K562 (cell line): ENCODE measurements around the gene TRIM38. TPM values are rescaled to one million over a fixed set of nuclear protein-coding genes. Genes with fewer than 3 reads are reported as not detected.
A peak's percentile ranks its signal among the peaks of the same experiment; 100 is the strongest.

Source experiments
- ATAC-seq: fragments of 200-7000 bp; cut with Tn5 transposase; 3 replicates; pipeline ENCODE4 v1.9.1; 2020; ENCODE audit warnings: moderate library complexity
- BruUV-seq: library from RNA; stranded (reverse); fragments of 400-500 nt; replicated peaks from 2 replicates; lab custom pipeline; 2021; lab: Mats Ljungman, UMichigan
- CTCF ChIA-PET: fragments of 300-600 bp; formaldehyde crosslinking; extraction: SDS; loops from one replicate; lab custom pipeline; 2021; ENCODE audit warnings: low intra/inter-chr PET ratio; lab: Yijun Ruan, JAX
- POLR2A ChIA-PET: fragments of 300-600, 350-650 bp; sonication (Branson Sonifier 250); formaldehyde crosslinking; extraction: SDS; loops from one replicate; lab custom pipeline; 2021; ENCODE audit warnings: antibody characterized with exemption, inconsistent platforms; lab: Yijun Ruan, JAX
- DNase-seq, 4 experiments: peaks; one replicate each; pipeline versions ENCODE4 v3.0.0 to v3.0.0-alpha.2; 2011 to 2018; ENCODE audit warnings: low spot score in 3 of 4, mixed read lengths in 3 of 4; ENCODE audit errors: extremely low read depth in 1 of 4
- FAIRE-seq: peaks from 2 replicates; lab custom pipeline; 2011; peaks lifted over from hg19 to GRCh38; lab: Jason Lieb, UNC
- H2AFZ ChIP-seq: 2 replicates; pipeline ENCODE4 v1.6.0; 2011; ENCODE audit warnings: low read depth, low read length, control low read depth, inconsistent platforms
- H3K27ac ChIP-seq: fragments of 200-600 bp; 3 replicates; pipeline ENCODE4 v1.8.0; 2011; ENCODE audit warnings: low read depth, mild to moderate bottlenecking, control low read depth, inconsistent platforms, low read length, moderate library complexity, mixed read lengths; ENCODE audit errors: extremely low read depth
- H3K27me3 ChIP-seq, 2 experiments: fragments of 300-600 bp in 1 of 2; 2 replicates in 1 of 2; 3 replicates in 1 of 2; pipeline versions ENCODE4 v1.6.0 to v1.8.0; 2011; ENCODE audit warnings: inconsistent platforms in 2 of 2, low read length in 2 of 2, mild to moderate bottlenecking in 1 of 2, mixed read lengths in 1 of 2, moderate library complexity in 1 of 2; ENCODE audit not compliant: control insufficient read depth in 2 of 2, insufficient read depth in 2 of 2
- H3K36me3 ChIP-seq: fragments of 300-600 bp; 3 replicates; pipeline ENCODE4 v1.8.0; 2011; ENCODE audit warnings: mild to moderate bottlenecking, low read length, inconsistent platforms; ENCODE audit not compliant: control insufficient read depth, insufficient read depth
- H3K4me1 ChIP-seq, 2 experiments: fragments of 200-600 bp in 1 of 2; replicated peaks in 1 of 2; 2 replicates in 1 of 2; 3 replicates in 1 of 2; pipeline versions ENCODE4 v1.5.1 to v1.8.0; 2011; ENCODE audit warnings: inconsistent platforms in 2 of 2, low read length in 2 of 2, mild to moderate bottlenecking in 1 of 2, mixed read lengths in 1 of 2, moderate library complexity in 1 of 2; ENCODE audit not compliant: control insufficient read depth in 2 of 2, insufficient read depth in 2 of 2
- H3K4me2 ChIP-seq: 2 replicates; pipeline ENCODE4 v1.6.1; 2011; ENCODE audit warnings: low read length, control low read depth, inconsistent platforms, mixed read lengths; ENCODE audit not compliant: insufficient read depth
- H3K4me3 ChIP-seq: fragments of 200-600 bp; sonication (generic), shearing (Covaris generic); 2 replicates; pipeline ENCODE4 v1.5.1; 2016; ENCODE audit warnings: control low read depth, inconsistent platforms
- H3K79me2 ChIP-seq: fragments of 200-600 bp; 3 replicates; pipeline ENCODE4 v1.8.0; 2011; ENCODE audit warnings: low read length, inconsistent platforms; ENCODE audit not compliant: control insufficient read depth, insufficient read depth
- H3K9ac ChIP-seq, 2 experiments: 2 replicates each; pipeline versions ENCODE4 v1.6.0 to v1.6.1; 2011; ENCODE audit warnings: low read depth in 2 of 2, low read length in 2 of 2, control low read depth in 1 of 2, inconsistent platforms in 1 of 2, mild to moderate bottlenecking in 1 of 2, mixed read lengths in 1 of 2; ENCODE audit not compliant: insufficient read depth in 1 of 2
- H3K9me1 ChIP-seq: one replicate; pipeline ENCODE4 v1.6.0; 2011; ENCODE audit warnings: inconsistent platforms, mild to moderate bottlenecking, low read length, moderate library complexity; ENCODE audit not compliant: control insufficient read depth, insufficient read depth
- H3K9me3 ChIP-seq: replicated peaks from 2 replicates; pipeline ENCODE4 v1.5.1; 2011; ENCODE audit warnings: low read depth, low read length, inconsistent platforms; ENCODE audit not compliant: control insufficient read depth, insufficient read depth
- H4K20me1 ChIP-seq: replicated peaks from 2 replicates; pipeline ENCODE4 v1.6.1; 2011; ENCODE audit warnings: low read length, inconsistent platforms, mixed read lengths; ENCODE audit not compliant: control insufficient read depth, insufficient read depth
- CBFB ChIP-seq: sonication (generic); formaldehyde crosslinking; IDR thresholded peaks from 2 replicates; pipeline ENCODE4 v1.4.0; 2020; ENCODE audit warnings: mild to moderate bottlenecking, missing genetic modification reagents
- CBX3 ChIP-seq, 2 experiments: IDR thresholded peaks; 1 replicate in 1 of 2; 2 replicates in 1 of 2; pipeline ENCODE4 v1.6.1; 2012; ENCODE audit warnings: inconsistent platforms in 2 of 2, low read length in 2 of 2, borderline replicate concordance in 1 of 2, control low read depth in 1 of 2
- CHCHD3 ChIP-seq: fragments of 250-450 bp; sonication (Bioruptor Pico); IDR thresholded peaks from 2 replicates; pipeline ENCODE4 v2.1.2; 2022; ENCODE audit warnings: mild to moderate bottlenecking
- FOXO4 ChIP-seq: fragments of 450-650 bp; formaldehyde crosslinking; IDR thresholded peaks from 2 replicates; pipeline ENCODE4 v1.4.0; 2020; ENCODE audit warnings: mild to moderate bottlenecking, moderate library complexity
- HNRNPLL ChIP-seq: fragments of 200-400 bp; formaldehyde crosslinking; IDR thresholded peaks from 2 replicates; pipeline ENCODE4 v1.6.1; 2017; ENCODE audit warnings: low read length, low read depth, mild to moderate bottlenecking; ENCODE audit not compliant: poor library complexity, severe bottlenecking
- KDM2B ChIP-seq: fragments of 250-450 bp; sonication (Bioruptor Pico); IDR thresholded peaks from 2 replicates; pipeline ENCODE4 v1.8.0; 2021; ENCODE audit warnings: mild to moderate bottlenecking, moderate library complexity
- KHSRP ChIP-seq: fragments of 450-650 bp; IDR thresholded peaks from 2 replicates; pipeline ENCODE4 v1.6.1; 2017
- MEF2D ChIP-seq: conservative IDR thresholded peaks from 2 replicates; pipeline ENCODE4 v1.6.1; 2016; ENCODE audit warnings: low read depth, missing genetic modification characterization, missing compliant biosample characterization
- POLR2B ChIP-seq: fragments of 450-650 bp; IDR thresholded peaks from 2 replicates; pipeline ENCODE4 v1.6.1; 2018; ENCODE audit warnings: low read depth; ENCODE audit not compliant: partially characterized antibody
- PRMT5 ChIP-seq: sonication (generic); formaldehyde crosslinking; IDR thresholded peaks from 2 replicates; pipeline ENCODE4 v1.5.0; 2020; ENCODE audit warnings: missing genetic modification reagents
- RBBP5 ChIP-seq: fragments of 200-600 bp; sonication (generic); IDR thresholded peaks from 2 replicates; pipeline ENCODE4 v1.6.1; 2012; ENCODE audit warnings: borderline replicate concordance, mild to moderate bottlenecking, low read length, control low read depth, inconsistent platforms; ENCODE audit not compliant: insufficient read depth, poor library complexity, severe bottlenecking
- SIX5 ChIP-seq, 2 experiments: IDR thresholded peaks; 2 replicates each; pipeline ENCODE4 v1.6.1; 2011; ENCODE audit warnings: low read length in 2 of 2, borderline replicate concordance in 1 of 2, low read depth in 1 of 2, mild to moderate bottlenecking in 1 of 2, moderate library complexity in 1 of 2; ENCODE audit not compliant: insufficient read depth in 1 of 2
- SPI1 ChIP-seq: IDR thresholded peaks from 2 replicates; pipeline ENCODE4 v1.6.1; 2011; ENCODE audit warnings: low read depth, low read length, control low read depth, borderline replicate concordance
- TEAD1 ChIP-seq, 2 experiments: fragments of 450-650 bp in 1 of 2; sonication (generic) in 1 of 2; formaldehyde crosslinking; IDR thresholded peaks; 2 replicates each; pipeline versions ENCODE4 v1.4.0 to v1.8.0; 2020 to 2022; ENCODE audit warnings: mild to moderate bottlenecking in 2 of 2, missing genetic modification reagents in 1 of 2
- ZKSCAN8 ChIP-seq: fragments of 200-800 bp; sonication (Bioruptor generic); IDR thresholded peaks from 2 replicates; pipeline ENCODE4 v1.6.1; 2016; ENCODE audit warnings: missing genetic modification characterization, missing compliant biosample characterization
- ZNF24 ChIP-seq: fragments of 450-650 bp; IDR thresholded peaks from 2 replicates; pipeline ENCODE4 v1.6.1; 2016
- ZNF324 ChIP-seq: fragments of 250-450 bp; sonication (Bioruptor Pico); IDR thresholded peaks from 2 replicates; pipeline ENCODE4 v1.4.0; 2020; ENCODE audit warnings: mild to moderate bottlenecking
- ZNF445 ChIP-seq: fragments of 250-450 bp; sonication (Bioruptor Pico); IDR thresholded peaks from 2 replicates; pipeline ENCODE4 v1.4.0; 2020; ENCODE audit warnings: low read depth, mild to moderate bottlenecking, moderate library complexity
- ZNF584 ChIP-seq: fragments of 200-800 bp; sonication (Bioruptor generic); IDR thresholded peaks from 2 replicates; pipeline ENCODE4 v1.6.1; 2016; ENCODE audit warnings: low read depth, mild to moderate bottlenecking, missing genetic modification characterization, missing compliant biosample characterization
- ZNF644 ChIP-seq: fragments of 200-800 bp; sonication (Bioruptor generic); IDR thresholded peaks from 2 replicates; pipeline ENCODE4 v1.6.1; 2016; ENCODE audit warnings: low read depth, missing genetic modification characterization, missing compliant biosample characterization
- WGBS: fragments of 100-300 bp; shearing (Covaris generic); methylation state at CpG from one replicate; pipeline ENCODE4 v1.1.6; 2016; ENCODE audit warnings: low coverage, mixed read lengths; ENCODE audit not compliant: insufficient coverage; ENCODE audit errors: missing lambda C conversion rate; 5-methylcytosine and 5-hydroxymethylcytosine counted together
- in situ Hi-C: fragments of 300-500 bp; cut with MboI; formaldehyde crosslinking; loops from 4 replicates; pipeline ENCODE4 v1.15.0; 2018; ENCODE audit warnings: inconsistent platforms, mixed read lengths
- intact Hi-C: fragments of 100-400 bp; cut with micrococcal nuclease; formaldehyde crosslinking; loops from 2 replicates; pipeline ENCODE4 v1.14.2; 2022
- polyA plus RNA-seq, 8 experiments: library from polyadenylated mRNA; depleted of rRNA in 4 of 8; stranded (reverse) in 5 of 8; unstranded in 3 of 8; fragments of >200 nt; fragmentation: Nextera tagmentation in 2 of 8; fragmentation: Illumina TruSeq in 1 of 8; extraction: Ambion mirVana in 2 of 8; extraction: Trizol in 1 of 8; gene quantifications; 2 replicates each; pipeline versions ENCODE4 v1.2.1 to v1.2.3, GENCODE V29; 2011 to 2014; ENCODE audit warnings: inconsistent platforms in 1 of 8, missing spikeins in 1 of 8
- total RNA-seq, 7 experiments: library from RNA; depleted of rRNA in 6 of 7; stranded (reverse); fragments of >200 nt in 6 of 7; fragmentation: Illumina TruSeq in 2 of 7; extraction: Trizol in 2 of 7; gene quantifications; 2 replicates each; pipeline versions ENCODE4 v1.2.1 to v1.2.3, GENCODE V29; 2011 to 2021; ENCODE audit warnings: low replicate concordance in 1 of 7

Gene TRIM38
- total and polyA plus RNA-seq, 9 of the 15 experiments (the other 6 are each of a cell fraction or from before 2014, with no cell fraction given): 1.7 to 6.7 (median 6.3) TPM

GRCh38 chr6:25971187-25971821, 8.7 kb downstream of the TRIM38 start:
- ChIA-PET CTCF (interaction anchor here (0.8 kb wide), 1 partner anchor 21 kb away, joined by 3 read pairs; no protein-coding TSS in a partner anchor), POLR2A (interaction anchor here (0.7 to 2.5 kb wide), 8 partner anchors 9 to 61 kb away, joined by 3 to 20 read pairs (median 5); partner anchors contain the start of gene TRIM38)
- no peaks in the 10 kb centered on the region for H3K27me3 ChIP-seq
- H3K27ac ChIP-seq: peak overlapping the region; percentile 16; the same call in 2 of the 3 replicates
- FAIRE-seq (peak; percentile 87), DNase-seq (peak; percentile 63 to 87 (median 68)), ATAC-seq (peak; percentile 92)
- in situ Hi-C loops (no loop called here), intact Hi-C loops (no loop called here)
- BruUV-seq: no TSS peak
- no peak overlapping the region for H3K4me2 ChIP-seq
- H3K4me1 ChIP-seq: peaks cover 8 to 19% of the 10 kb centered on the region in 2 experiments
- H3K9me3 ChIP-seq: no peaks in the 10 kb centered on the region
- no peaks in the 10 kb centered on the region for H3K9me1 ChIP-seq
- H3K9ac ChIP-seq: no peak overlapping the region
- peaks cover 78% of the 10 kb centered on the region for H3K36me3 ChIP-seq
- no peaks in the 10 kb centered on the region for H3K79me2 ChIP-seq
- WGBS: 100% methylated on average over 1 of the region's 1 CpG
- H3K4me3 ChIP-seq: no peak overlapping the region
- no peak overlapping the region for H2AFZ ChIP-seq
- H4K20me1 ChIP-seq: peaks cover 10% of the 10 kb centered on the region
- TF ChIP-seq PRMT5 (CRISPR knock-in tag) (no peak), FOXO4 (CRISPR knock-in tag) (no peak), SIX5 (IDR thresholded peaks at IDR 0.05; ENCODE audit: borderline replicate concordance in 1 of 2, insufficient read depth in 1 of 2, low read depth in 1 of 2, low read length in 2 of 2) (no peak), SPI1 (no peak), CBX3 (IDR thresholded peaks at IDR 0.05; ENCODE audit: borderline replicate concordance in 1 of 2, low read length in 2 of 2) (no peak), ZNF445 (no peak), ZNF584 (CRISPR knock-in tag) (no peak), MEF2D (0 out of 2 replicates have a peak, but pooled peaks have one; percentile 38), POLR2B (no peak), ZNF24 (no peak), ZNF324 (CRISPR knock-in tag) (no peak), KHSRP (no peak), CHCHD3 (CRISPR knock-in tag) (no peak), TEAD1 (CRISPR knock-in tag; IDR thresholded peaks at IDR 0.05) (peak; percentile 97 to 98), ZKSCAN8 (no peak), KDM2B (CRISPR knock-in tag) (no peak), HNRNPLL (no peak), CBFB (CRISPR knock-in tag) (no peak), ZNF644 (no peak), RBBP5 (no peak)
